ENCODE data around the gene CACNA1C.
"Not testable (repeated sequence)": the region's sequence is repeated elsewhere in the genome, so short reads cannot be mapped to it uniquely, and the experiment has no call there.

CACNA1C gene

DNA sequence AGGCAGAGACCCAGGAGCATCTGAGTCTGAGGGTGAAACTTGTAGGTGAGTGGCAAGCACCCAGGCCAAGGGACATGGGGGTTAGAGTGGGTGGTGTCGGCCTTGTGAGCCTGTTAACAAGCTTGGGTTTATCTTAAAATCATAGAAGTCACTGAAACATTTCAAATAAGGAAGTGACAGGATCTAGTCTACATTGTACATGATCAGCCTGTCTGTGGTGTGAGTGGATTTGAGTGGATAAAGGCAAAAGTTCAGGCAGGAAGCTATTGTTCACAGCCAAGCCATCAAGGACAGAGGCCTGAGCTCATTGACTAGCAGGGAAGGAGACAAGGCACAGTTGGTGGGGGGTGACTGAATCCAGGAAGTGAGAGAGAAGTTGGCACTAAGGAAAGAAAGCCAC is 682.6 kb downstream of the CACNA1C start:
- DNase-seq, result no peak

GRCh38 chr12:2737656-2738241 is 685.0 kb downstream of the CACNA1C start:
- no peak for DNase-seq

GRCh38 chr12:2739069-2739468 is 686.3 kb downstream of the CACNA1C start:
- no peak for DNase-seq

- DNase-seq, result no peak
These were observed 687.2 kb downstream of the CACNA1C start for GRCh38 chr12:2739832-2740641.

GRCh38 chr12:2742037-2742436 is 689.2 kb downstream of the CACNA1C start:
- DNase-seq, result not testable (repeated sequence)

DNA sequence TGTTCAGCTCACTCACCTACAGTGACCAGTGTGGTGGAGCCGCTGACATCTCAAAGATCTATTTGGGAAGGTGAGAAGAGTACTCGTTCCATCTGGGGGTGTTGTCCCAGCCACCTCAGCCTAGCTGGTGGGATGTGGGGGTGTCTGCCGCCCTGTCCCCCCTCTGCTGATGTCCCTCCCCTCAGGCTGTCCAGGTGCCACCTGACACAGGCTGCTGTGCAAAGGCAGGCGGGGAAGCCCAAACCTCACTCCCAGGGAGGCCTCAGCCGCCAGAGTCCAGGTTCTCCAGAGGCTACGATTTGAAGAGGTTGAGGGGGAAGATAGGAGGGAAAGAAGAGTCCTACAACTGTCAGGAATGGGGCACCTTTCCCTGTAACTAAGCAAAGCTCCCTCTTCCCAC is 690.7 kb downstream of the CACNA1C start:
- DNase-seq, result no peak

DNA sequence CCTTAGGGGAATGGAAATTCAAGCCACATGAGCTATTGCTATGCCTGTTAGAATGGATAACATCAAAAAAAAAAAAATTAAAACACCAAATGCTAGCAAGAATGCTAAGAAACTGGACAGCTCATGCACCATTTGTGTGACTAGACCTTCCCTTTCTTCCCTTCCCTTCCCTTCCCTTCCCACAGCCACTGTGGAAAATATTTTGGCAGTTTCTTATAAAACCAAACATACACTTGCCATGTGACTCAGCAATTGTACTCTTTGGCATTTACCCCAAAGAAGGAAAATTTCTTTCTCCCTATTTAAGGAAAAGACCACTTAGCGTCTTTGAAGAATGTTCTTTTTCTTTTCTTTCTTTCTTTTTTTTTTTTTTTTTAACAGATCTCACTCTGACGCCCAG is 692.9 kb downstream of the CACNA1C start:
- no peak for DNase-seq

Measured in NCI-H524 treated with DMSO at 0.1 percent for 48 hours (cell line).